ENCODE results near the gene PTPRD. TPM values are rescaled to one million over a fixed set of nuclear protein-coding genes. Genes with fewer than 3 reads are reported as not detected.

PTPRD gene
- total RNA-seq, 1 donor from 2014 or later: 139 TPM

GRCh38 chr9:9612755-9613154 is 1000.0 kb downstream of the PTPRD start:
- Mint-ChIP-seq H3K9me3 (peaks cover 2% of the 10 kb centered on the region), H3K4me3 (no peak overlapping the region), H3K27me3 (ENCODE audit: low read depth) (no peaks in the 10 kb centered on the region), H3K4me1 (no peaks in the 10 kb centered on the region), H3K27ac (ENCODE audit: unreplicated experiment) (no peak overlapping the region), H3K36me3 (ENCODE audit: low read depth) (no peaks in the 10 kb centered on the region)
- no peak for TF ChIP-seq CTCF (conservative IDR thresholded peaks at IDR 0.05)
- no peak for DNase-seq (ENCODE audit: low read depth, low spot score)

- no peak for TF ChIP-seq CTCF (conservative IDR thresholded peaks at IDR 0.05)
- Mint-ChIP-seq H3K36me3 (ENCODE audit: low read depth) (no peaks in the 10 kb centered on the region), H3K4me3 (no peak overlapping the region), H3K27ac (ENCODE audit: unreplicated experiment) (no peak overlapping the region), H3K4me1 (no peaks in the 10 kb centered on the region), H3K27me3 (ENCODE audit: low read depth) (no peaks in the 10 kb centered on the region), H3K9me3 (peaks cover under 1% of the 10 kb centered on the region)
- no peak for DNase-seq (ENCODE audit: low read depth, low spot score)
These were observed 1000.5 kb downstream of the PTPRD start for GRCh38 chr9:9612270-9612669.

- no peaks in the 10 kb centered on the region for H3K9me3 Mint-ChIP-seq
- DNase-seq (ENCODE audit: low read depth, low spot score): no peak
- no peak for TF ChIP-seq CTCF (conservative IDR thresholded peaks at IDR 0.05)
- H3K27me3 Mint-ChIP-seq (ENCODE audit: low read depth): no peaks in the 10 kb centered on the region
- peaks cover 3% of the 10 kb centered on the region for H3K4me1 Mint-ChIP-seq
- H3K27ac Mint-ChIP-seq (ENCODE audit: unreplicated experiment): no peak overlapping the region
- no peaks in the 10 kb centered on the region for H3K36me3 Mint-ChIP-seq (ENCODE audit: low read depth)
- no peak overlapping the region for H3K4me3 Mint-ChIP-seq
These were observed 1007.1 kb downstream of the PTPRD start for GRCh38 chr9:9605681-9606080.

GRCh38 chr9:9603345-9603744 is 1009.5 kb downstream of the PTPRD start:
- H3K4me1 Mint-ChIP-seq: peaks cover 3% of the 10 kb centered on the region
- no peak overlapping the region for H3K4me3 Mint-ChIP-seq
- H3K36me3 Mint-ChIP-seq (ENCODE audit: low read depth): no peaks in the 10 kb centered on the region
- H3K27me3 Mint-ChIP-seq (ENCODE audit: low read depth): no peaks in the 10 kb centered on the region
- H3K9me3 Mint-ChIP-seq: no peaks in the 10 kb centered on the region
- no peak overlapping the region for H3K27ac Mint-ChIP-seq (ENCODE audit: unreplicated experiment)
- TF ChIP-seq CTCF (conservative IDR thresholded peaks at IDR 0.05): no peak
- no peak for DNase-seq (ENCODE audit: low read depth, low spot score)

GRCh38 chr9:9598723-9599122 is 1014.1 kb downstream of the PTPRD start:
- Mint-ChIP-seq H3K27me3 (ENCODE audit: low read depth) (no peaks in the 10 kb centered on the region), H3K9me3 (peaks cover 6% of the 10 kb centered on the region)

More at GRCh38 chr9:9598723-9599122, 1014.1 kb downstream of the PTPRD start:
- H3K36me3 Mint-ChIP-seq (ENCODE audit: low read depth): no peaks in the 10 kb centered on the region
- peak; percentile 35 for TF ChIP-seq CTCF (conservative IDR thresholded peaks at IDR 0.05)
- H3K27ac Mint-ChIP-seq (ENCODE audit: unreplicated experiment): no peak overlapping the region
- H3K4me1 Mint-ChIP-seq: no peaks in the 10 kb centered on the region
- H3K4me3 Mint-ChIP-seq: no peak overlapping the region
- no peak for DNase-seq (ENCODE audit: low read depth, low spot score)

Measured in neural crest cell (in vitro differentiated cells).